ENCODE measurements around the gene COL1A2. TPM values are rescaled to one million over a fixed set of nuclear protein-coding genes. Genes with fewer than 3 reads are reported as not detected.

The COL1A2 gene
- total RNA-seq = 11.8 TPM

DNA sequence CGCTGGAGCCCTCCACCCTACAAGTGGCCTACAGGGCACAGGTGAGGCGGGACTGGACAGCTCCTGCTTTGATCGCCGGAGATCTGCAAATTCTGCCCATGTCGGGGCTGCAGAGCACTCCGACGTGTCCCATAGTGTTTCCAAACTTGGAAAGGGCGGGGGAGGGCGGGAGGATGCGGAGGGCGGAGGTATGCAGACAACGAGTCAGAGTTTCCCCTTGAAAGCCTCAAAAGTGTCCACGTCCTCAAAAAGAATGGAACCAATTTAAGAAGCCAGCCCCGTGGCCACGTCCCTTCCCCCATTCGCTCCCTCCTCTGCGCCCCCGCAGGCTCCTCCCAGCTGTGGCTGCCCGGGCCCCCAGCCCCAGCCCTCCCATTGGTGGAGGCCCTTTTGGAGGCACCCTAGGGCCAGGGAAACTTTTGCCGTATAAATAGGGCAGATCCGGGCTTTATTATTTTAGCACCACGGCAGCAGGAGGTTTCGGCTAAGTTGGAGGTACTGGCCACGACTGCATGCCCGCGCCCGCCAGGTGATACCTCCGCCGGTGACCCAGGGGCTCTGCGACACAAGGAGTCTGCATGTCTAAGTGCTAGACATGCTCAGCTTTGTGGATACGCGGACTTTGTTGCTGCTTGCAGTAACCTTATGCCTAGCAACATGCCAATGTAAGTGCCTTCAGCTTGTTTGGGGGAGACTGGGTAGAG, at the start of gene COL1A2:
TSS of gene COL1A2 (plus strand) at position 459 of the 704 bp plus-strand sequence. CDS start at position 596, 137 bp downstream.
- DNase-seq (ENCODE audit: low spot score) = peak; percentile 47
- ATAC-seq = peak; percentile 62

DNA sequence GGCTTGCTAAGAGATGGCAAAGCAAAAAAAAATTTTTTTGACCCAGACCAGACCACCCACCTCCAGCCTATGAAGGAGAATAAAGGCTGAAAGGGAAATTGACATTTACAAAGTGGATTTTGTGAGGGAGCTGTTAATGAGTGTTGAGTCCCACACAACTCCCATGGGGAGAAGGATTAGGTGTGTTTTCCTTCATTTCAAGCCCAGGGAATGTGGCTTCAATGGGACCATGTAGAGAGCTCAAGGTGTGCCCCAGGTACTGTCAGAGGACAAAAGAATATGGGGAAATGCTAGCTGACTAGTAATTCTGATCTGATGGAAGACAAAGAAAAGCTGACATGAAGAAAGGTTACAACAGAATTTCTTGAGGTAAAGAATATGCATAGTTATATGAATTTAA, 48.8 kb upstream of the COL1A2 start:
- DNase-seq (ENCODE audit: low spot score) (no peak), ATAC-seq (no peak)

DNA sequence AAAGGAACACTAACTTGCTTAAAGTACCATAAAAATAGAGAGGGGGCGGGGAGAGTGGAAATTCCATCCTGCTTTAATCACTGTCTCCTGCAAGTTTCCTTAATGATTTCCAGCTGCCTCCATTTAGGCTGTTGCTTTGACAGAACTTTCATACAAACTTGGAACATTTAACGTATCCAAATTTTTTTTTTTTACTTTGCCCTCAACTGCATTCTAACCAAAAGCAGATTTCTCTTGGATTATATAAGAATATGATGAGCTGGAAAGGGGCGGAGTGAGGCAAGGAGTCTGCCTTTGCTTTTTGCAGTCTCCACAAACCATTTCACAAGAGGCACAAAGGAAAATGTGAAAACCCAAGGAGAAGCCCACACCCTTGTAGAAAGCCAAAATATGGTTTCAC, 46.6 kb upstream of the COL1A2 start:
- ATAC-seq (no peak), DNase-seq (ENCODE audit: low spot score) (no peak)

DNA sequence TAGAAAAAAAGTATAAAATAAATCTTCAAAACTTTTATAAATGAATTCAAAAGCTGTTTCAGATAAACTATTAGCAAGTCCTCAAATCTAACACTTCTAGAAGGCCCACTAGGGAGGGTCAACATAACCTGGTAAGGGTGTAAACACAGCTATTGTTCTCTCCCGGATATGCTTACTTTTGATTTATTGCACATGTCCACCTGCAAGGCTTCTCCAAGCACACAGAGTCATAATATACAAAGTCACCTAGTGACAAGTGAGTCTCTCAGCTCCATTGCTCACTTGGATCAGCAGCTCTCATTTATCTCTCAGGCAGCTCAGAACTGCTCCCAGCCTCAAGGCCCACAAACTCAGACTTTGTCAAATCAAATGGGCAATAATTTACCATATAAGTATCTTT, 44.0 kb upstream of the COL1A2 start:
- no peak for DNase-seq (ENCODE audit: low spot score)
- no peak for ATAC-seq

DNA sequence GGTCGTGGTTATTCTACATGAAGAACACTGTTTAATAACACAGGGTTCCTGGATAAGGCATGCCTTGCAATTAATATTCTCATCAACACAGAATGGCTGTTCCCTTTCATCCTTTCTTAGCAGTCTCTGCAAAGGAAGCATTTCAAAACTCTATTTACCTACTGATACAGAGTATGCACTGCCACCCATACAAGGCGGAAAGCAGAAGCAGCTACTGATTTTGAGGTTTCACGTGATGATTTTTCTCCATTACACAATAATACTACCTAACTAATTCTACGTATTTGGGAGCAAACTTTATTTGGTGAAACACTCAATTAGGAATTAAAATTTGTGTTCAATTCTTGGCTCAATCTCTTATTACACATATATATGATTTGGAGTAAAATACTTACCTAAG, 43.0 kb upstream of the COL1A2 start:
- DNase-seq (ENCODE audit: low spot score) (no peak), ATAC-seq (no peak)

DNA sequence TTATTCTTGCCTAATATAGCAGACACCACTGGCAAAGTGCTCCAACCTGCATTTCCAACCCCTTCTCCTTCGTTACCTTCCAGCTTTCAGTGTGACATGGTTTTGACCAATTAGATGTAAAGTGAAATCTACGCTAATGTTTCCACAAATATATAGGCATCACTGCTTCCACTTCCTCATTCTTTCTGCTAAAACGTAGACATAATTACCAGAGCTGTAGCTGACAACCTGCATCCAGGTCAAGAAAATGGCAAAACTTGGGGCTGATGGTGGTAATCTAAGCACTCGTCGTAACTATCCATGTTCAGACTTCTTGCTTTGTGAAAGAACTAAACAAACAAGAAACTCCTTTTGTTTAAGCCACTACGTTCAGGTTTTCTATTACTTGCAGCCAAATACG, 41.8 kb upstream of the COL1A2 start:
- no peak for ATAC-seq
- no peak for DNase-seq (ENCODE audit: low spot score)

DNA sequence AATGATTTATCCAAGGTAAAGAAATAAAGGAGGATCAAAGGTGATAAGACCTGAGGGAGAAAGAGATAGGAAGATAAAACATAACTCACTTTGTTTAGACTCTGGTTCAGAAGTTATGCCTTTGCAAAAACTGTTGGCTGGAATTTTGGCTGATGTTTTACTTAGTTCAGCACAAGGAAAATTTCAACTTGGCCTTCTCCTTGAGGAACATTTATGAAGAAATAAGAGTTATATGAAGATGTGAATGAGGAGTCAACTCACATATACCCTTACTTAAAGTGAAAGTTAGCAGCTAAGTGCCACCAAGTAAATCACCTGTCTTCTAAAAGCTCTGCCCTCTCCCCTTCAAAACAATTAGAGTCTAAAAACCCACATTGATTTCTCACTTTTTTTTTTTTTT, 39.7 kb upstream of the COL1A2 start:
- ATAC-seq = no peak

DNA sequence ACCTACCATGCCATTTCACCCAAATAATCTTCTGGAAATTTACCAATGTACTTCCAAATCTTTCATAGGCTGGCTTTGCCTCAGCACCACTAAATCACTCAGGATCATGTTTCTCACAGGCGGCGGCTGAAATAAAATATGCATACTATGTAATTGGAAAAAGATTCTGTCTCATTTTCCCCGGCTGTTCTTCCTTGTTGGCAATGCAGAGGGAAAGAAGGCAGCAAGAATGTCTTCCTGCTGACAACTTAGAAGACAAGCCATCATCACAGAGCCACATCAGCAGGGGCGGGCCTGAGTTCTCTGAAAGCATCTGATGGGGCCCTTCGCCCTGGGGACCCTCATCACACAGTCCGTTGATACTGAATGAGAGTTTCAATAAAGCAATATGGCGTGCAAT, 39.2 kb upstream of the COL1A2 start:
- ATAC-seq (no peak), DNase-seq (ENCODE audit: low spot score) (no peak)

More for the DNA sequence above, 39.7 kb upstream of the COL1A2 start:
- no peak for DNase-seq (ENCODE audit: low spot score)

DNA sequence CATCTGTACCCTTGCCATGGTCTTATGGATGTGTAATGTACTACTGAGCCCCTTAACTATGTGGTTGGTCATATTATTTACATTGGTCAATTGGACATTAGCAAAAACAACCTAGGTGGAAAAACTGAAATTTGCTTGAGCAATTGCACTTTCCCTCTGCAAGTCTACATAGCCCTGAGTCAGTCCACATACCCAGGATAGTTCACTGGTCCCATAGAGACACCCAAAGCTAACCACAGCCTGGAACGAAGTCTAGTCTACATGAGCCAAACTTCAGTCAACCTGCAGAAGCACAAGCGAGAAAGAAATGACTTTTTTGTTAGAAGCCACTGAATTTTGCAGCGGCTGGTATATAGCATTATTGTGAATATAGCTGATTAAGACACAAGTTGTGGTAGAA, 37.6 kb upstream of the COL1A2 start:
- ATAC-seq = no peak
- no peak for DNase-seq (ENCODE audit: low spot score)

DNA sequence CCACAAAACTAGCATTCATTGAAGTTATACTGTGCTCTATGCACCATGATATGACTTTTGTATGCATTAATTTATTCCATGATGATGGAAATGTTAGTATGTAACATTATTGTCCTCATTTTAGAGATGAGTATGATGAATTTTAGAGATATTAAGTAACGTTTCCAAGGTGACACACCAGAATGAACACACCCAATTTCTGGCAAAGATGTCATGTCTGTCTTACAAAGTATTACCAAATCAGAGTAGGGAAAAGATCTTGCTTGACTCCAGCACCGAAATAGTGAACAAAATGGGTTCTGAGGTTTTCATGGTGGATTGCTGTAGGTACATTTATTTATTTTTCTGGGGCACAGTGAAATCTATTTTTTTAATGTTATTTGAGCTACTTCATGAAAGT, 33.8 kb upstream of the COL1A2 start:
- ATAC-seq (no peak), DNase-seq (ENCODE audit: low spot score) (no peak)

DNA sequence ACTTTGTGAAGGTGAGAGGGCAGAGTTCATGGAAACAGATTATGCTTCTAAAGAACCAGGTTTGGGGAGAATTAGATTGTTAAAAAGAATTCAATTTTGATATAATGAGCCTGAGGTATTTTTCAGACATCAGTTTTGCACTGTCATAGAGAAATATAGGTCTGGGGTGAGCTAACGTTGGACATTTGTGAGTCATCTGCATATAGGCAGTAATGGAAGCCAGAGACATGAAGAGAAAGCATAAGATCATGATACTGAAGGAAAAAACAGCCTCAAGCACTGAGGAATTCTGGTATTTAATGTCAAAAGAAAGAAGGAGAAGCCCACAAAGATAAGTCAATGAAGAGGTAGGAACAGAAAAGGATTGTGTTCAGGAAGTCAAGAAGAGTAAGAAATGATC, 32.4 kb upstream of the COL1A2 start:
- no peak for ATAC-seq
- DNase-seq (ENCODE audit: low spot score) = no peak

DNA sequence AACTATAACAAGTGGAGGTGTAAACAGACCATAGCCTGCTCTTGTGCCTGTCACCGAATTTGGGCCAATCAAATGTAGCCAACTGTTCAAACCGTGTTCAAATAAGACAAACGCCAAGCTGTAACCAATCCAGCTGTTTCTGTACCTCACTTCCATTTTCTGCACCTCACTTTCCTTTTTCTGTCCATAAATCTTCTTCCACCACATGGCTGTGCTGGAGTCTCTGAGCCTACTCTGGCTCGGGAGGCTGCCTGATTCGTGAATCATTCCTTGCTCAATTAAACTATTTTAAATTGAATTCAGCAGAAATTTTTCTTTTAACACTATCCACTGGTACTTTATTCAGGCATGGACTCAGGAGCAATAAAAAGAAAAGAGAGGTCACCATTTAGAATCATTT, 29.9 kb upstream of the COL1A2 start:
- ATAC-seq (no peak), DNase-seq (ENCODE audit: low spot score) (no peak)

DNA sequence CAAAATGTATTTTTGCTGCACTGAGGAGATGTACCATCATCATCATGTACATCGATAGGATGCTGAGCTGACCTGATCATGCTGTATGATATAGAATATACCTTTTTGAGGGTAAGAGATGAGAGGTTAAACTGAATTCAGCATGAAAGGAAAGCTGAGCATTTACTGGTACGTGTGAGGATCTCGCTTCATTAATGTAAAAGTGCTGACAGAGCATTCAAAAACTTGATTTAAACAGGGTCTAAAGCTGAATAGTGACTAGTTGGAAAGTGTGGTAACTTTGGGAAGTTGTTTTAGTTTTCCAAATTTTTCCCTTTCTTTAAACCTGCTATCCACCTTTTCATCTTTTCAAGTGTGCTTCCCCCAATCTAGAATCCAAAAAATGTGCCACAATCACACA, 28.5 kb upstream of the COL1A2 start:
- ATAC-seq (no peak), DNase-seq (ENCODE audit: low spot score) (no peak)

DNA sequence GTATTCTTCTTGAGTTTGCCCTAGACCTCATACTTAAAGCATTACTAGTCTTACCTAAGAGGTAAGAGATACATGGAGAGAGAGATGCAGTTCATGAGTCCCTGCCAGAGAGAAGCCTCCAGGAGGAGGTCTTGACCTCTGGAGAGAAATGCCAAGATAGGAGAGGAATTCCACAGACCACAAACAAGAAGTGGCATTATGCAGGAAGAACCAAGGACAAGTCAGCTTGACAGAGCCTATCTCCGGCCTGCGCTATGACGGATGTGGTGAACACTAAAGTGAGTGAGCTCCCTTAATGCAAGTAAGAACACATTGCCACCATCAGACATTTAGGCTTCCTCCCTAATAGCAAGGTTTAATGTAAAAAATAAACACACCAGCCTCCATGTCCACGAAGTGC, 27.9 kb upstream of the COL1A2 start:
- no peak for ATAC-seq
- no peak for DNase-seq (ENCODE audit: low spot score)

DNA sequence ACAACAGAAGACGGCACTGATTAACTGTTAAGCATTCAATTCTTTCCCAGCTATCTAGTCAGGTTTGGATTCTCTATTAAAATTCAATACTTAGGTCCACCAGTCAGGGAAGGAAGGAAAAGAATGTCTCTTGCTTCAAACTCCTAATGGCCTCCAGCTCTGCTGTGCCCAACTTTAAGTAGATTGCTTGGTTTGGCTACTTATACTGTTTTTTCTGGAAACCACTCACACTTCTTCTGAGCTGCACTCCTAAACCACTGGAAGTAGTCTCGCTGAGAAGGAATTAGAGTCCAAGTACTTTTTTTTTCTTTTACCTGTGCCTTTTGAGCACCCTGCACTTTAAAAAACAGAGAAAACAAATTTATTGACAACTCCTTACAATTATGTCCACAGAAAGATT, 26.7 kb upstream of the COL1A2 start:
- DNase-seq (ENCODE audit: low spot score) = no peak
- no peak for ATAC-seq

DNA sequence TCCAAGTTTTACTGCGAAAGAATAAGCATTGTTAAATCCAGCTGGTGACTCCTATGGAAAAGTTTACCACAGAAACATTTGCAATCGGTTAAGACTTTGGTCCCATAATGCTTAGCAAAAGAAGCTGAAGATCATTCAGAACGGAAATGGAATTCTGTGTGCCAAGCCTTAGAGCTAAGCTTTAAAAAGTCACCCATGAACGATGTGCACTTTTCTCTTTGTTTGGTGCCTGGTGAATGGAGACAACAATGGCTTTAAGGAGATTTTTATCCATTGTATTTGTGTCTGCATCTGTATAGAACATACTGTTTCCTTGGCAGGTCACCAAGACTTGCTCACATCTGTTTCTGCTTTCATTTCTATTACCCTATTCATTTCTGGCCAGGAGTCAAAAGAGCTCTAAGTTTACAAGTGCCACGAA, 26.3 kb upstream of the COL1A2 start:
- ATAC-seq (no peak), DNase-seq (ENCODE audit: low spot score) (no peak)

DNA sequence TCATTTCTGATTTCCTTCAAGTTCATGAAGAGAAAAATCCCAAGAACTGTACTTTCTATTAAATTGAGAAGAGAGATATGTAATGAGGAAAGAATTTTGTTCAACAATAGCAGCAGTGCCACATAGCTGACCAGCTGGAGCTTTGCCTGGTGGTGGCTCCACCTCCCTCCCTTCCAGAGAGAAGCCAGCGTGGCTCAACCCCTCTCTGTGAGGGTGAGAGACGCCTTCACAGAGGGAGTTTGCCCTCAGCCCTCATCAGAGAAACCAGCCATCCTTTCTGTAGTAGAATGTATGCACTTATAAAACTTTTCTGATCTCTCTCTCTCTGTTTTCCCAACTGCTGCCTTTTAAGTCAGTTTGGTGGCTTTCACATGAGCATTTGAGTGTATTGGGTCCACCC, 20.5 kb upstream of the COL1A2 start:
- peak; percentile 54 for ATAC-seq
- DNase-seq (ENCODE audit: low spot score) = no peak

DNA sequence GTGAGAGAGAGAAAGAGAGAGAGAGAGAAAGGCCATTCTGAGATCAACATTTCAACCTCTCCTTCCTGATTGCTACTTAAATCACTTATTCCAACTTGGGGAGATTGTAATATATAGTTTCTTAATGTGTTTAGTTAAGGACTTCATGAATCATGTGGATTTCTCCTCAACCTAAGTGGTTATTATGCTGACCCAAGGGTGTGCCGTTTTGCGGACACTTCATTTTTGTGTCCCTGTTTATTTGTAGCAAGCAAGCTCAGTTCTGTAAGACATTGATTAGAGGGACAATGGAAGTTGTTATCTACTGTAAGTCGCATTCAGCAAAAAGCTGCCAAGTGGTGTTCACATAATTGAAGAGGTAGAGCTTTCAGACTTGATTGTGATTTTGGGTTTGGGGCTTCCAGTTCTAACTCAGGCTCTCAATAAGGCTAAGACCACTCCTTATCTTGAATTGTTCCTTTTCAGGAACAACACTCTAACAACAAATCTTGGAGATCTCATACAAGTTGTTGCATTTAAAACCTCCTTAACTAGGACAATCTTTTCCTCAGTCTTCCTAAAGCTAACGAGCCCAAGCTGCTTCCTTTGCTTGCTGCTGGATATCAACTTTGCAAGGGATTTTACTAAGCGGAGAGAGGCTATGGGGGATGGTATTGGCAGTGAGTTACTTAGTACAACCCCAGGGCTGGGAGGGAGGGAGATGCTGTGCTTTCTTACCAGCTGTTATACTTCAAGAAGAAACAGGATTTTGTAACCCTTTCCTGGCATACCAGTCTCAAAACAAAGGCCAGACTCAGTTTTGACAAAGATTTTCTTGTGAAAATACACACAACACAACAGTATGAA, 19.8 kb upstream of the COL1A2 start:
- ATAC-seq (peak; percentile 63), DNase-seq (ENCODE audit: low spot score) (no peak)

DNA sequence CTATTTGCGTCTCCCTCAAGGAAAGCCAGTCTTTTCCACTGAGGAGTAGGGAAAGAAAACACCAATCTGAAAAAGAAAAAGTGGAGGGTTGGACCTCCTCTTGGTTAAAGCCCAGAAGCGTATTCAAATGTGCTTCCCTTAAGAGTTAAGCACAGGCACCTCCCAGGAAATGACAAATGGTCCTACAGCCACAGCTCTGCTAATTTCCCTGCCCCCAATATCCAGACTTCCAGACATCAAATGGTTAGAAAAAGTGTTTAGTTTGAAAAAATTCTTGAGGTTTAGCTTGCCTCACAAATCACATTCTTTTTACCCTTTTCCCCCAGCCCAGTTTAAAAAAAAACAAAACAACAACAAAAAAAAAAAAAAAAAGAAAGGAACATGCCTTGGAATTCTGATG, 19.0 kb upstream of the COL1A2 start:
- DNase-seq (ENCODE audit: low spot score) (no peak), ATAC-seq (peak; percentile 48)

DNA sequence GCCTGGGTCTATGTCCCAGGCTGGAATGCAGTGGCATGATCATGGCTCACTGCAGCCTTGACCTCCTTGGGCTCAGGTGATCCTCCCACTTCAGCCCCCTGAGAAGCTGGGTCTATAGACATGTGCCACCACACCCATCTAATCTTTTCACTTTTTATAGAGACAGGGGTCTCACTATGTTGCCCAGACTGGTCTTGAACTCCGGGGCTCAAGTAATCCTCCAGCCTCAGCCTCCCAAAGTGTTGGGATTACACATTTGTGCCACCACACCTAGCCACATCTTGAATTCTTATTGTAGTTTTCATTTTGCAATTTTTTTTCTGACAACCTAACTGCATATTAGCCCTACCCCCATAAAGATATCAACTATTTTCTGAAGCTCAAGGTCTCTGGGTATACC, 18.4 kb upstream of the COL1A2 start:
- ATAC-seq (no peak), DNase-seq (ENCODE audit: low spot score) (no peak)

DNA sequence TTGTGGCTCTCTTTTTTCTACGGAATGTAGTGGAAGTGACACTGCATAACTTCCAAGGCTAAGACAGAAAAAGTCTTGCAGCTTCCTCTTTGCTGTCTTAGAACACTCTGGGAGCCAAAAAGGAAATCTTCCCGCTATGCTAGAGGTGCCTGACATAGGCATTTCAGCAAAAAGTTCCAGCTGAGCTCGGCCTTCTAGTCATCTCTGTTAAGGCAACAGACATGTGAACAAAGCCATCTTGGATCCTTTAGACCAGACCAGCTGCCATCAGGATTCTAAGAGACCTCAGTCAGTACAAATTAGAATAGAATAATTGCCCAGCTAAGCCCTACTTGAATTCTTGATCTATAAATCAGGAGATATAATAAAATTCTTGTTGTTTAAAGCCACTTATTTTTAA, 16.3 kb upstream of the COL1A2 start:
- DNase-seq (ENCODE audit: low spot score) (no peak), ATAC-seq (no peak)

DNA sequence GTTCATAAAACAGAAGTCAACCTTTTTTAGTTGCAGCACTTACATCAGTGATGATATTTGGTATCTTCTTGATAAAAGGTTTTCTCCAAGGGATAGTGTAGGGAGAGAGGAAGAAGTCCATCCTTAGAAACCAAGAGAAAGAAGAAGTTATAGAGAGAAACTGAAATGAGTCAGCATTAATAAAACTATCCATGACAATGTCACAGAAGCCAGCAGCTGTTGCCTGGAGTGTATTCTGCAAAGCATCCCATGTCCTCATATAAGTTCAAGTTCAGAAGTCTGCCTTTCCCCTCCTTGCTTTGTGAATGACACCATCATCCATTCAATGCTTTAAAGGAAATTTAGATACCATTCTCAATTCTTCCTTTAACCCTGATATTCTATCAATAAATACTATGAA, 14.4 kb upstream of the COL1A2 start:
- DNase-seq (ENCODE audit: low spot score) (no peak), ATAC-seq (no peak)

DNA sequence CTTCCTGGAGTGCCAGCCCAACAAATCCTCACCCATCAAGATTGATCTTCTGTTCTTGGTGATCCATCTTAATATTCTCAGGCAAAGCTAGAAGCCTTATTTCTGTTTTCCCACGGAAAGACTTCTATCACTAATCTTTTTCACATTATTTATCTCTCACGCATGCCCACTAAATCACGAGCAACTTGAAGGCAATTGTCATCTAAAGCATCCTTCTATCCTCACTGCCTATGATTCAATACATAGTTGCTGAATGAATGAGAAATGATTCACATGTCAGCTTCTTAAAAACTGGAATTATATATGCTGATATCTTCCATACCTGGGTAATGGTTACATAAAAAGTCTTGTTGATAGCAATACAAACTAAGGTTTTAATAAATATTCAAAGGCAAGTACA, 12.6 kb upstream of the COL1A2 start:
- ATAC-seq (no peak), DNase-seq (ENCODE audit: low spot score) (no peak)
